ENCODE measurements around the gene PPP1R2C.

Gene PPP1R2C

GRCh38 chrX:42778096-42778495 lies at the start of gene PPP1R2C:
TSS of gene PPP1R2C (minus strand) at chrX:42778163. CDS start at chrX:42778079, 84 bp downstream.
- DNase-seq (ENCODE audit: low read depth in 2 of 2): peak in 1 of 2 donors; percentile 11

DNA sequence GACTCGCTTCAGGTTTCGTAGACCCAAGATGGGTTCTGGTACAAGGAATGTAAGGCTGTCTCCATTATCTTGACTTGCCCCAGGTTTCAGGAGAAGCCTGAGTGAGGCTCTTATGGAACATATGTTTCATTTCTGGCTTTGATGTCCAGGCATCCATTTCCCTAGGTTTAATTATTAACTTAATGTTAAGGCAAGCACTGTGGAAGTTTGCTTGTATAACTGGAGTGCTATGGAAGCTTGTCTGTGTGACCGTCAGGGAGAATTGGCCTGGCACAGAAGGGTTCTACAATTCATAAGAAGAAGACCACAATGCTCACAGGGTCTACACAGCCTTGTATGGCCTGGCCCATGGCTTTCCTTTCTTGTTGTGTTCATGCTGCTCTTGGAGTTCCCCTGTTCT lies 47.2 kb upstream of the PPP1R2C start:
- DNase-seq (ENCODE audit: low read depth in 2 of 2): no peak

DNA sequence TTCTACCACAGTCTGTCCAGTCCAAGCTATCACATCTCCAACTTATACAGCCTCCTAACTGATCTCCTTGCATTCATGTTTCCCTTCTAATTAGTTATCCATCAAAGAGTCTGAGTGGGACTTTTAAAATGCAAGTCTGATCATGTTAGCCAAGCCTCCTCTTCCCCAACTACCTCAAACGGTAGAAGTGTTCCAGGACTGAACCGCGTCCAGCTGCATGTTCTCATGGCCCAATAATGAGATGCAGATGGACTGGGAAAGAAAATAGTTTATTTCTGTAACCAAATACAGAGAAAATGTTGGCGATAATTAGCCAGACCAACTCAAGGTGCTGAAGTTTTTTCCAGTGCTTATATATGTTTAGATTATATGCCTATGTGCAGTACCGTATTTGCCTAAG lies 46.6 kb upstream of the PPP1R2C start:
- no peak for DNase-seq (ENCODE audit: low read depth in 2 of 2)

DNA sequence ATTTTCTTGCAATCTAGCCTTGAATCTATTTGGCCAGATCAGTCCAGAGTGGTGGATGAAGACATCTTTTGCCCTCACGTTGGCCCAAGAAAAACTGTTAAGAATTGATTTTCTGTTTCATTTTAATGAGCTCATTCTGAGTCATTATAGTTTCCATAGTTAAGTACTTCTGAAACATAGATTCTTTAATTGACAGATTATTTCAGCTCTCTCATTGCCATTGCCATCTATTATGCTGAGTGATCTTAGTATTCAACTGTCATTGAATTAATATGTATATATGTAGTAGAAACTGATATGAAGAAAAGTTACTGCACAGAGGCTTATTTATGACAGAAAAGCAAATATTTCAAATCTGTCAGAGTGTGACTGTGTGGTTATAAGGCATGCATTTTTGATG lies 45.5 kb upstream of the PPP1R2C start:
- DNase-seq (ENCODE audit: low read depth in 2 of 2): no peak

DNA sequence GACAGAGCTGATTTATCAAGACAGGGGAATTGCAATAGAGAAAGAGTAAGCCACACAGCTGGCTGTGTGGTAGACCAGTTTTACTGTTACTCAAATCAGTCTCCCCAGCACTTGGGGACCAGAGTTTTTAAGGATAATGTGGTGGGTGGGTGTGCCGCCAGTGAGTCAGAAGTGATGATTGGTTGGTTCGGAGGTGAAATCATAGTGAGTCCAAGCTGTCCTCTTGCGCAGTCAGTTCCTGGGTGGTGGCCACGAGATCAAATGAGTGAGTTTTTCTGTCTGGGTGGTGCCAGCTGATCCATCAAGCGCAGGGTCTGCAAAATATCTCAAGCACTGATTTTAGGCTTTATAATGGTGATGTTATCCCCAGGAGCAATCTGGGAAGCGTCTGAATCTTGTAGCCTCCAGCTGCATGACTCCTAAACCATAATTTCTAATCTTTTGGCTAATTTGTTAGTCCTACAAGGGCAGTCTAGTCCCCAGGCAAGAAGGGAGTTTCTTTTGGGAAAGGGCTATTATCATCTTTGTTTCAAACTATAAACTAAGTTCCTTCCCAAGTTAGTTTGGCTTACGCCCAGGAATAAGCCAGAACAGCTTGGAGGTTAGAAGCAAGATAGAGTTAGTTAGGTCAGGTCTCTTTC lies 44.0 kb upstream of the PPP1R2C start:
- no peak for DNase-seq (ENCODE audit: low read depth in 2 of 2)

GRCh38 chrX:42818151-42818921 lies 40.4 kb upstream of the PPP1R2C start:
- no peak for DNase-seq (ENCODE audit: low read depth in 2 of 2)

GRCh38 chrX:42809569-42809968 lies 31.6 kb upstream of the PPP1R2C start:
- DNase-seq (ENCODE audit: low read depth in 2 of 2): no peak

DNA sequence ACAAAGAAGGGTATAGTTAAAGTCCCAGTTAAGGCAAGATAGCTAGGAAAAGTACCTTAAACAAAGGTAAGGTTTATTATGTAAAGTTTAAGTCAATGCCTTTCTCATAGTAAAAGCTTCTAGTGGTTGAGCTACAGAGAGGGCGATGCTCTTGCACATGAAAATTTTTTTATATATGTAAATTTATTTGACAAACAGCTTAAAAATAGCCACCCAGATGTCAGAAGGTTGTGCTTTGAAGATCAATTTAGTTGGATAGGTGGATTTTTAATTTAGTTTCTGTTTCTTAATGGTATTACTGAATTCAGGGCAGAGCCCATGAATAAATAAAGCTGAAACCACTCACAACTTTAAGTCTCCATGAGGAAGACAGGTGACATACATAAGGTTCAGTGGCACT lies 29.4 kb upstream of the PPP1R2C start:
- DNase-seq (ENCODE audit: low read depth in 2 of 2): no peak

GRCh38 chrX:42804524-42804923 lies 26.6 kb upstream of the PPP1R2C start:
- DNase-seq (ENCODE audit: low read depth in 2 of 2): no peak

GRCh38 chrX:42803320-42803719 lies 25.4 kb upstream of the PPP1R2C start:
- DNase-seq (ENCODE audit: low read depth in 2 of 2): no peak

DNA sequence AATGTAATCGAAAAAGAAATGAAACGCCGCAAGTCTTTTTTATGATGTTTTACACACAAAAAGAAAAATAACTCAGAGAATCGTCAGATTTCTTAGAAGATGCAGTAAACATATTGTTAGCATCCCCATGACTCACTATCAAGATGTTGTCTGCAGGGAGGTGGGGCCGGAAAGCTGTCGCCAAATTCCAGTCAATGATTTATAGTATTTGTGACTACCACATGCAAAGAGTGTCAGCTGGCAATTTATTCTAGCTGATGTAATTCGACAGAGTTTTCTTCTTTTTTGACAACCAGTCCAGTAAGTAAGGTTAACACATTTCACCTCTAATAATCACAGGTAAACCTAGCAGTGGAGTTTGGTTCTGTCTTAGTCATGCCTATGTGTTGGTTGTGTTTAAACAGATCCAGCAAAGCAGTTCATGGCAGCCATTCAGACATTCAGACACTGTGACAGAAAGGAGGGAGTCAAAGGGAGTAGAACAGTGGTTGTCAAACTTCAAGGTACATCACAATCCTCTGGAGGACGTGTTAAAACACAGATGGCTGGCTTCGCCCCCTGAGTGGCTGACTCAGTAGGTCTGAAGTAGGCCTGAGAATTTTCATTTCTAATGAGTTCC lies 19.8 kb upstream of the PPP1R2C start:
- no peak for DNase-seq (ENCODE audit: low read depth in 2 of 2)

GRCh38 chrX:42783451-42783850 lies 5.5 kb upstream of the PPP1R2C start:
- DNase-seq (ENCODE audit: low read depth in 2 of 2): no peak

DNA sequence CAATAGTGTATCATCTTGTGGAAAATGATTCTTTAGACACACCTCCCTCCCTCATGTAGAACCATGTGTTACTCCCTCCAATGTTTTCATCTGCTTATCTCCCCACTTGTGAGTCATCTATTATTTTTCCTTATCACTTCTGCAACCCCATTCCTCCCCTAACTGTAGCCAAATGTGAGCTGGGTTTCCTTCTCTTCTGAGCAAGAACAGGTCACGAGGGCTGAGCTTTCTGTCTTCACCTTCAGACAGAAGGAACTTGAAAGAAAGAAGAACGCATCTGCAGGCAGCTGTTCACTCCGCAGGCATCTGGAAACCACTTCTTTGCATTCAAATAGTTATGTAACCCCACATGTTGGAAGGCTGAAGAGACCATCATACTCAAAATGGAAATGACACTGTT lies 1.8 kb downstream of the PPP1R2C start:
- DNase-seq (ENCODE audit: low read depth in 2 of 2): no peak

DNA sequence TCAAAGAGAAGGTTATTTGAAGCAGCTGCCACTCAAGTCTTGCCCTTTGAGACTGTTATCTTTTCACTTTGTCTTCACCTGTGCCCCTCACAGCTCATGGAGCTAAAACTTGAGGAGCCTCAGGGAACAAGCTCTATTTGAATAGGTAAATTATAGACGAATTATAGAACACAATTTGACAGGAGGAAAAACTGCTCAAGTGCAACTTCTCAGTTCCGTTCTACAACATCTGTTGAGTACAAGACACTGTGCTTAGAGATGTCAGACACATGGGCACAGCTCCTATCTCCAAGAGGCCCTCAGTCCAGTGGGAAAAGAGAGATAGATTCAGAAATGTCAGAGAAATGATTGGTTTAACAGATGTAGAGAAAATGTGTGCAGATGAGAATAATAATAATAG lies 5.1 kb downstream of the PPP1R2C start:
- DNase-seq (ENCODE audit: low read depth in 2 of 2): no peak

DNA sequence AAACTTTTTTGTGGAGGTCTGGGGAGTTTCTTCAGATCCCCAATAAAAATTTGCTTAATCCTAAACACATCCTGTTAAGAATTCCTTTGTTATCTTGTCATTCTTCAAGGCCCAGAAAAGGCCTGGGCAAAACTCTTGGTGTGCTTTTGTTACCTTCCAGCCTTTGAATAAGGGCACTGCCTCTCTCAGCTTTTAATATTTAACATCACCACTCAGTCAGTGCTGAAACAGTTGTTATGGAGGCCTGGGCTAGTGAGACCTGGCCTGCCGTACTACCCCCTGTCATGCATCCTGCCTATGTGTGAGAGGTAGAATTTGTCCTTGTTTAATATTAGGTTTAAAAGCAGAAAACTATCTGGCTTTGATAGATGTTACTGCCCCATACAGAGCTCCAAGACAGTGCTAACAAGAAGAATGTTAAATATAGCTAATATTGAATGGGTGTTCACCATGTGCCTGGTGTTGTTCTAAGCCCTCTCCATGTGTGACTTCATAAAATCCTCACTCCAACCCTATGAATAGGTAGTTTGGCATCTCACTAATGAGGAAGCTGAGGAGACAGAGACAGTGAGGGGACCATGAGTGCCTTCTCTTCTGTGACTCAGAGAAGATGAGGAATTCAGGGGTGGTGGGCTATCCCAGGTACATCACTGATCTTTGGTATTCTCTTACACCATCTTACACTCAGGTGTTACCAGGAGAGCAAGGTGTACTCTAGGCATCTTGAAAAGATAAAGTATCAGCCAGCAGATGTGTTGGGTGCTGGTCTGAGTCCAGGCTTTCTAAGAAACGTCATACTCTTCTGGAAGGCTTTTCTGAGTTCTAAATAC lies 6.2 kb downstream of the PPP1R2C start:
- no peak for DNase-seq (ENCODE audit: low read depth in 2 of 2)

DNA sequence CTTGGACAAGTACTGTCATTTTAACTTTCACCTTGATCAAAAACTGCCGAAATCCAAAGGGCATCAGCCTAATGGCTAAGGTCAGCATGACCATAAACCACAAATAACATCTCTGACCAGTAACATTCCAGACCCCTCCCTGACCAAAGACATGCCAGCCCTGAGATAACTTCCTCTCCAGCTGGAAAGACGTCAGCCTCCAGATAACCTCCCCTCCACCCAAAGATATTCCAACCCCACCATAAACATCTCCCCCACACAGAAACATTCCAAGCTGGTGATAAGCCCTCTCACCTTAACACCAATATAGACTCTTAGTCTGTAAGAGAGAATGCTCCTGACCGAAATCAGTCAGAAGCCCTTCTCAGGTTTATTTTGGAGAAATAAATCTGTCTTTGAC lies 7.4 kb downstream of the PPP1R2C start:
- DNase-seq (ENCODE audit: low read depth in 2 of 2): no peak

DNA sequence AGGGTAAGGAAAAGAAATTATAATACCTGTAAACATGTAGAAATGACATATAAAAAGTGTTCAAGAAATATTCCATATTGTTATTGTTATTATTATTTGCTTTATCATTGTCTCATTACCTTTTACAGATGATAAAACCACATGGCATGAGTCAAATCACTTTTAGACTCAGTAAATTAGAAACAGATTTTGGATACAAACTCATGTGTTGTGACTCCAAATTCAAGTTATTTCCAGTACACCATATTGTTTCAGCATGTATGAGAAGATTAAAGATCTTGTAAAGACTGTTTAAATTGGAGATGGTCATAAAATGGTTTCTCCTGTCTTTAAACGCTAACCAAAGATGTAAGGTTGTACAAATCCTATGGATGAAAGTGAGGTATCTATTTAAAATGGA lies 18.1 kb downstream of the PPP1R2C start:
- DNase-seq (ENCODE audit: low read depth in 2 of 2): no peak

DNA sequence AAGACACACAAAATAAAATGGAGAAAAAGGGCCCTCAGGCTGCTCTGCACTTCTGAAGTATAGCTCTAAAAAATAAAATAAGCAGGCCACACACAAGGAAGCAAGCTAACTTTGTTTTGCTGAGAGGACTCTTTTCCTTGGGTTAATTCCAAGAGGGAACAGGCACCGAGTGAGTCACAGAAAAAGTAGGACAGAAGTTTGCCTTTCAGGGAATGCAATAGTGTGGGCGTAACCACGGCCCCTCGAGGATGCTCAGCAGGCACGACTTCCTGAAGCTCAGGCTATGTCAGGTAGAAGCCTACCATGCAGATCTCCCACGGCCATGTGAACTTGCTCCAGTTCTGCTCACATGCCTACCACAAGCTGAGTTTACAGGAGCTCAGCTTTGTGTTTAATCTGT lies 22.1 kb downstream of the PPP1R2C start:
- no peak for DNase-seq (ENCODE audit: low read depth in 2 of 2)

GRCh38 chrX:42754603-42755002 lies 23.4 kb downstream of the PPP1R2C start:
- DNase-seq (ENCODE audit: low read depth in 2 of 2): no peak

GRCh38 chrX:42754115-42754514 lies 23.8 kb downstream of the PPP1R2C start:
- DNase-seq (ENCODE audit: low read depth in 2 of 2): no peak

- no peak for DNase-seq (ENCODE audit: low read depth in 2 of 2)
These were observed 25.2 kb downstream of the PPP1R2C start for GRCh38 chrX:42752730-42753129.

DNA sequence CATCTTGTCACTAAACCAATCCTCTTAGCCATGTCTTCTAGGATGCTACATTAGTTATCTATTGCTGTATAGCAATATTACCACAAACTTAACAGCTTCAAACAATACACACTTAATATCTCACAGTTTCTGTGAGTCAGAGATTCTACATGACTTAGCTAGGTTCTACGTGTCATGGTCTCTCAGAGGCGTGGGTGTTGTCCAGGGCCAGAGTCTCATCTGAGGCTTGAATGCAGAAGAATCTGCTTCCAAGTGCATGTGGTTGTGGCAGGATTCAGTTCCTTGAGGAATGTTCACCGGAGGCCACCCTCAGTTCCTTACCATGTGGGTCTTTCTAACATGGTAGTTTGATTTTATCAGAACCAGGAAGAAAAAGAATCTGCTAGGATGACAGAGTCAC lies 26.4 kb downstream of the PPP1R2C start:
- DNase-seq (ENCODE audit: low read depth in 2 of 2): no peak
